ENCODE measurements around the gene AKR1C8. TPM values are rescaled to one million over a fixed set of nuclear protein-coding genes. Genes with fewer than 3 reads are reported as not detected.
"Not testable (repeated sequence)": the region's sequence is repeated elsewhere in the genome, so short reads cannot be mapped to it uniquely, and the experiment has no call there.

Gene AKR1C8
- total RNA-seq, 1 experiment from 2014 or later, result 2.7 TPM

DNA sequence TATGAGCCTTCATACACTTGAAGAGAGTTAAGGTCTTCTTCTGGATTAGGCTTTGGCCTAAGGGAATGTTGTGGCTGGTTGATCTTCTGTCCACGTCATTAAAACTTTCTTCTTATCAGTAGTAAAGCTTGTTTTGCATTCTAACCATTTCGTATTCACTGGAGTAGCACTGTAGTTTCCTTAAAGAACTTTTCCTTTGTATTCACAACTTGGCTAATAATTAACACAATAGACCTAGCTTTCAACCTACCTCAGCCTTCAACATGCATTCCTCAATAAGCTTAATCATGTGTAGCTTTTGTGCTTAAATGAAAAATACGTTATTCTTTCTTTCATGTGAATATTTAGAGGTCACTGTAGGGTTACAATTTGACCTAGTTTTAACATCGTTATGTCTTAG, 42.8 kb downstream of the AKR1C8 start:
- H4K20me1 ChIP-seq (ENCODE audit: insufficient read depth), result no peaks in the 10 kb centered on the region
- H3K36me3 ChIP-seq (ENCODE audit: low read depth), result no peaks in the 10 kb centered on the region
- H2AFZ ChIP-seq, result no peak overlapping the region
- no TSS peak for BruUV-seq (replicated peaks)
- peaks cover 11% of the 10 kb centered on the region for H3K9me3 ChIP-seq (ENCODE audit: insufficient read depth, low read depth)
- no peak for DNase-seq
- no peak overlapping the region for H3K4me3 ChIP-seq
- H3K4me2 ChIP-seq, result no peak overlapping the region
- intact Hi-C loops (cut with micrococcal nuclease; ENCODE audit: unreplicated experiment), result no loop called here
- CTCF ChIA-PET, result no interaction called here
- H3K79me2 ChIP-seq (ENCODE audit: low read depth), result no peaks in the 10 kb centered on the region
- H3K27ac ChIP-seq, result no peak overlapping the region
- TF ChIP-seq, protein P1, sequence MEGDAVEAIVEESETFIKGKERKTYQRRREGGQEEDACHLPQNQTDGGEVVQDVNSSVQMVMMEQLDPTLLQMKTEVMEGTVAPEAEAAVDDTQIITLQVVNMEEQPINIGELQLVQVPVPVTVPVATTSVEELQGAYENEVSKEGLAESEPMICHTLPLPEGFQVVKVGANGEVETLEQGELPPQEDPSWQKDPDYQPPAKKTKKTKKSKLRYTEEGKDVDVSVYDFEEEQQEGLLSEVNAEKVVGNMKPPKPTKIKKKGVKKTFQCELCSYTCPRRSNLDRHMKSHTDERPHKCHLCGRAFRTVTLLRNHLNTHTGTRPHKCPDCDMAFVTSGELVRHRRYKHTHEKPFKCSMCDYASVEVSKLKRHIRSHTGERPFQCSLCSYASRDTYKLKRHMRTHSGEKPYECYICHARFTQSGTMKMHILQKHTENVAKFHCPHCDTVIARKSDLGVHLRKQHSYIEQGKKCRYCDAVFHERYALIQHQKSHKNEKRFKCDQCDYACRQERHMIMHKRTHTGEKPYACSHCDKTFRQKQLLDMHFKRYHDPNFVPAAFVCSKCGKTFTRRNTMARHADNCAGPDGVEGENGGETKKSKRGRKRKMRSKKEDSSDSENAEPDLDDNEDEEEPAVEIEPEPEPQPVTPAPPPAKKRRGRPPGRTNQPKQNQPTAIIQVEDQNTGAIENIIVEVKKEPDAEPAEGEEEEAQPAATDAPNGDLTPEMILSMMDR (conservative IDR thresholded peaks at IDR 0.05), result no peak
- no peak for TF ChIP-seq EZH2 (IDR thresholded peaks at IDR 0.05; ENCODE audit: low read depth)
- no peaks in the 10 kb centered on the region for H3K9me2 ChIP-seq (ENCODE audit: insufficient read depth)
- POLR2A ChIA-PET (ENCODE audit: unreplicated experiment), result no interaction called here
- no peaks in the 10 kb centered on the region; the same call in 1 of the 2 replicates for H3F3A ChIP-seq (ENCODE audit: insufficient read depth, low read depth)
- H3K27me3 ChIP-seq (ENCODE audit: insufficient read depth, low read depth), result no peaks in the 10 kb centered on the region
- H3K4me1 ChIP-seq (replicated peaks; ENCODE audit: insufficient read depth), result 0 out of 2 replicates have a peak, but pooled peaks cover under 1% of the 10 kb centered on the region

DNA sequence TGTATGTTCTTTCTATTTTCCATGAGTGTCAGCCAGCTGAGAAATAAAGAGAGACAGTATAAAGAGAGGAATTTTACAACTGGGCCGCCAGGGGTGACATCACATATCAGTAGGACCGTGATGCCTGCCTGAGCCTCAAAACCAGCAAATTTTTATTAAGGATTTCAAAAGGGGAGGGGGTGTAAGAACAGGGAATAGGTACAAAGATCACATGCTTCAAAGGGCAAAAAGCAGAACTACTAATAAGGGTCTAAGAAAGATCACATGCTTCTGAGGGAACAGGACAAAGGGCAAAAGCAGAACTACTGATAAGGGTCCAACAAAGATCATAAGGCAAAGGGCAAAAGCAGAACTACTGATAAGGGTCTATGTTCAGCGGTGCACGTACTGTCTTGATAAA, 47.3 kb downstream of the AKR1C8 start:
- peaks cover 21% of the 10 kb centered on the region for H3K9me3 ChIP-seq (ENCODE audit: insufficient read depth, low read depth)
- H4K20me1 ChIP-seq (ENCODE audit: insufficient read depth); H3K27me3 ChIP-seq (ENCODE audit: insufficient read depth, low read depth); POLR2A ChIA-PET (ENCODE audit: unreplicated experiment); H3F3A ChIP-seq (ENCODE audit: insufficient read depth, low read depth); H3K4me2 ChIP-seq; H3K4me3 ChIP-seq; BruUV-seq (replicated peaks); H3K4me1 ChIP-seq (replicated peaks; ENCODE audit: insufficient read depth); H3K36me3 ChIP-seq (ENCODE audit: low read depth); intact Hi-C loops (cut with micrococcal nuclease; ENCODE audit: unreplicated experiment); H3K79me2 ChIP-seq (ENCODE audit: low read depth); H3K9me2 ChIP-seq (ENCODE audit: insufficient read depth); H3K27ac ChIP-seq; H2AFZ ChIP-seq; DNase-seq; CTCF ChIA-PET: not testable (repeated sequence)

DNA sequence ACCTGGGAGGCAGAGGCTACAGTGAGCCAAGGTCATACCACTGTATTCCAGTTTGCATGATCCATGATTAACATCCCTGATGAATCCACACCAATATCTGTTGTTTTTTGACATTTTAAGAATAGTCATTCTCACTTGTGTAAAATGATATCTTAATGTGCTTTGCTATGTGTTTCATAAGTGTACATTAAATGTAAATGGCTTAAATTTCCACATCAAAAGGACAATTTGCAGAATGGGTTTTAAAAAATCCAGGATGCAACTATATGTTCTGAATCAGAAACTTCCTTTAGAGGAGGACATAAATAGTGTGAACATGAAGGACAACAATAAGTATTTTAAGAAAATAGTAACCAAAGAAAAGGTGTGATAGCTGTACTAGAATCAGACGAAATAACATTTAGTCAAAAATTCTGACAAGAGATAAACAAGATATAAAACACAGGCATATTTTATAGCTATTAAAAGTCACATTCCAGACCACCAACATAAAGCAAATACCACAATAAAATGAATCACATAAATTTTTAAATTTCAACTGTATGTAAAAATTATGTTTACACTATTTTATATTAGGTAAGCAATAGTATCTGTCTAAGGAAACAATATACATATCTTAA, 48.4 kb downstream of the AKR1C8 start:
- TF ChIP-seq EZH2 (IDR thresholded peaks at IDR 0.05; ENCODE audit: low read depth), result no peak
- TF ChIP-seq, protein P1 (conservative IDR thresholded peaks at IDR 0.05), result no peak
- H3F3A ChIP-seq (ENCODE audit: insufficient read depth, low read depth), result no peaks in the 10 kb centered on the region
- no peak for DNase-seq
- no peak overlapping the region for H2AFZ ChIP-seq
- H3K4me2 ChIP-seq, result no peak overlapping the region
- H3K27ac ChIP-seq, result no peak overlapping the region
- peaks cover 21% of the 10 kb centered on the region for H3K9me3 ChIP-seq (ENCODE audit: insufficient read depth, low read depth)
- ChIA-PET POLR2A (ENCODE audit: unreplicated experiment) (interaction anchor here (0.7 kb wide), 1 partner anchor 128 kb away, joined by 4 read pairs; no protein-coding TSS in a partner anchor), CTCF (no interaction called here)
- BruUV-seq (replicated peaks), result no TSS peak
- no peaks in the 10 kb centered on the region for H4K20me1 ChIP-seq (ENCODE audit: insufficient read depth)
- no peaks in the 10 kb centered on the region for H3K4me1 ChIP-seq (replicated peaks; ENCODE audit: insufficient read depth)
- intact Hi-C loops (cut with micrococcal nuclease; ENCODE audit: unreplicated experiment), result no loop called here
- H3K9me2 ChIP-seq (ENCODE audit: insufficient read depth), result no peaks in the 10 kb centered on the region
- no peaks in the 10 kb centered on the region for H3K79me2 ChIP-seq (ENCODE audit: low read depth)
- H3K36me3 ChIP-seq (ENCODE audit: low read depth), result no peaks in the 10 kb centered on the region
- H3K27me3 ChIP-seq (ENCODE audit: insufficient read depth, low read depth), result no peaks in the 10 kb centered on the region
- H3K4me3 ChIP-seq, result no peak overlapping the region

DNA sequence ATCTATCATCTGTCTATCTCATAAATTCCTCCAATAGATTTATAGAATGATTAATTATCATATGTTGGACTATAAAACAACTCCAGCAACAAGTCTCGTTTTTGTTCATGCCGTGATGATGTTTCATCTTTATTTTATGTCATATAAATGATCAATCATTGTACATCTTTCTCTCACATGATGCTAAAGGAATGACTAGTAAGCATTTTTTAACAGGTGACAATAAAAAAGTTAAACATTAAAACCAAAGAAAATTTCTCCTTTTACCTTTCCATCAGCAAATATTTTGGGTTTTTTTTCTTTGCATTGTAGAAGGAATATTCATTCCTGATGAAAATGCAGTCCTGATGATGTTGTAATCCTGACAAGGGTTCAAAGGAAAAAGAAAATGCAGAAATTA, 49.4 kb downstream of the AKR1C8 start:
- TF ChIP-seq, protein P1 (conservative IDR thresholded peaks at IDR 0.05), result no peak
- no peak for TF ChIP-seq EZH2 (IDR thresholded peaks at IDR 0.05; ENCODE audit: low read depth)
- Histone ChIP-seq H3F3A (ENCODE audit: insufficient read depth, low read depth) (no peaks in the 10 kb centered on the region), H3K9me2 (ENCODE audit: insufficient read depth) (no peaks in the 10 kb centered on the region), H4K20me1 (ENCODE audit: insufficient read depth) (no peaks in the 10 kb centered on the region), H3K27ac (no peak overlapping the region), H3K4me1 (replicated peaks; ENCODE audit: insufficient read depth) (no peaks in the 10 kb centered on the region), H3K79me2 (ENCODE audit: low read depth) (no peaks in the 10 kb centered on the region), H2AFZ (no peak overlapping the region), H3K27me3 (ENCODE audit: insufficient read depth, low read depth) (no peaks in the 10 kb centered on the region), H3K4me2 (no peak overlapping the region), H3K4me3 (no peak overlapping the region), H3K9me3 (ENCODE audit: insufficient read depth, low read depth) (peaks cover 21% of the 10 kb centered on the region), H3K36me3 (ENCODE audit: low read depth) (no peaks in the 10 kb centered on the region)
- ChIA-PET POLR2A (ENCODE audit: unreplicated experiment) (no interaction called here), CTCF (no interaction called here)
- no peak for DNase-seq
- no TSS peak for BruUV-seq (replicated peaks)
- intact Hi-C loops (cut with micrococcal nuclease; ENCODE audit: unreplicated experiment), result no loop called here

All from PC-9 (cell line).